WTC11 (cell line): ENCODE measurements around the gene MPPE1.

Experiments used
- CREB1 ChIP-seq: sonication (generic); formaldehyde crosslinking; IDR thresholded peaks from 2 replicates; pipeline ENCODE4 v1.8.0; 2023; ENCODE audit warnings: mild to moderate bottlenecking, missing genetic modification reagents
- CTCF ChIP-seq: fragments of 200-600 bp; IDR thresholded peaks from 2 replicates; pipeline ENCODE4 v1.8.0; 2022; ENCODE audit warnings: antibody characterized with exemption
- IRF2 ChIP-seq: sonication (generic); formaldehyde crosslinking; IDR thresholded peaks from 2 replicates; pipeline ENCODE4 v1.8.0; 2022; ENCODE audit warnings: low read depth, missing genetic modification reagents, borderline replicate concordance
- OVOL2 ChIP-seq: fragments of 250-450 bp; sonication (Bioruptor Pico); IDR thresholded peaks from 2 replicates; pipeline ENCODE4 v1.9.0; 2021; ENCODE audit warnings: mild to moderate bottlenecking, borderline replicate concordance
- ZNF232 ChIP-seq: sonication (generic); formaldehyde crosslinking; IDR thresholded peaks from 2 replicates; pipeline ENCODE4 v1.8.0; 2022; ENCODE audit warnings: mild to moderate bottlenecking, missing genetic modification reagents

DNA sequence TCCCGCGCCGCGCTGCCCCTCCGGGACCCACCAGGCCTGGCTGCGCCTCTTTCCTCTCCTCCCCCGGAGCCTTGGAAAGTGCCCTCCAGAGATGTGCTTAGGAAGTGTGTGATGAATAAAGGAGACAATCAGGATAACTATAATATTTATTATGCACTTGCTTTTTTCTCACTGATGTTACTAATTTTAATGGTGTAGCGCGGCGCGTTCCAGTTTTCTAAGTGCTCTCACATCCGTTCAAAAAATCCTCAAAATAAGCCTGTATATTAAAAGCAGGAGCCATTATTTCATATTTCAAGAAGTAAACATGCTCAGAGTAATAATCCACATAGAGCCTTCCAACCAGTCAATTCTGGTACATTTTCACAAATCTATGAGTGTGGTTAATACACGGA is 941 bp upstream of the MPPE1 start:
- TF ChIP-seq CTCF (no peak), OVOL2 (no peak), IRF2 (CRISPR knock-in tag) (no peak), ZNF232 (CRISPR knock-in tag) (no peak), CREB1 (no peak)
